Endometrium (tissue), 2 donors: ENCODE data around the gene CTSF.
A peak's percentile ranks its signal among the peaks of the same experiment; 100 is the strongest.
"Not testable (repeated sequence)": the region's sequence is repeated elsewhere in the genome, so short reads cannot be mapped to it uniquely, and the experiment has no call there.

Experiments
- FAIRE-seq: peaks from 2 replicates; lab custom pipeline; 2012; peaks lifted over from hg19 to GRCh38; lab: Jason Lieb, UNC
- donor health status: control.
- donor health status: control.

CTSF gene

GRCh38 chr11:66559142-66559865, 9.1 kb downstream of the CTSF start:
- no peak for FAIRE-seq

GRCh38 chr11:66557733-66558326, 10.6 kb downstream of the CTSF start:
- FAIRE-seq: no peak

DNA sequence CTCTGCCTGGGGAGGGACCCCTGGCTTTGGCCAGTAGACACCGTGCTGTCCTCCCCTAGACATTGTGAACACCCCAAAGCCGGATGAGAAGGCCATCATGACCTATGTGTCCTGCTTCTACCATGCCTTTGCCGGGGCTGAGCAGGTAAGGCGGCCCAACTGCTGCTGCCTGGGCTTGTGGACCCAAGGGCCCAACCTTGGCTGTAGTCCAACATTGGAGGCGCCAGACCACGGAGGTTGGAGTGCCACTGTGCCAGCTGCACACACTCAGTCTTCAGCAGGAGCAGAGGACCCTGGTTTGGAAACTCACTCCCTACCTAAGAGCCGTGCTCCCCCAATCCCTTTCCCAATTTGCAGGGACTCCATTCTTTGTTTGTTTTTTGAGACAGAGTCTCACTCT, 12.3 kb downstream of the CTSF start:
- FAIRE-seq: no peak

DNA sequence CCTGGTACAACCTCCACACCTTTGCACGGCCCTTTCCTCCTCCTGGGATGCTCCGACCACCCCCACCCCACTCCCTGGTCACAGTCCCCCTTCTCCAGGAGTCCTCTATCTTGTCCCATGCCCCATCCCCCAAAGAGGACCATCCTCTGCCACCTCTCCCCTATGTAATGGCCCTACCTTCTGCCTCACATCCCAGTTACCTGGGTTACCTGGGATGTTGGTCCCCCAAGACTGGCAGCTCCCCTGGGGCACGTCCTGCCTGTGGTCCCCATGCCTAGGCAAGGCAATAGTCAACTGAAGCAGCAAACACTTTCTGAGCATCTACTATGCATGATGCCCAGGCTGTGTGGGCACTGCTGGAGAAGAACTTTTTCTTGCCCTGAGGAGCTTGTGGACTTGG, 13.0 kb downstream of the CTSF start:
- no peak for FAIRE-seq

- FAIRE-seq: no peak
These were observed 13.8 kb downstream of the CTSF start for GRCh38 chr11:66554602-66555001.

GRCh38 chr11:66550887-66551286, 17.5 kb downstream of the CTSF start:
- no peak for FAIRE-seq

DNA sequence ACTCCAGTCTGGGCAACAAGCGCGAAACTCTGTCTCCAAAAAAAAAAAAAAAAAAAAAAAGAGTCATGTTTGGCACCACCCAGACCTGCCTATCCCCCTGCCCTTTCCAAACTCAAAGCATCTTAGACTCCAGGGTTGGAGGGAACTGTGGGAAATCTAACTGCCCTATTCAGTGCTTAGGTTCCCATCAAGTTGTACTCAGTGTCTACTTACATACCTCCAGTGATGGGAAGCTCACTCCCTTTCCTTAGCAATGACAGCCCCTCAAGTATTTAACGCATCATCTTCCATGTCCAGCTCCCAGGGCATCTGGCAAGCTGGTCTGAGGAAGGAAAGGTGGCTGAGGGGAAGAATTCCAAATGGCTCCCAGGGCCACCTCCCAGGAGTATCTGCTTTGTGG, 18.7 kb downstream of the CTSF start:
- no peak for FAIRE-seq

DNA sequence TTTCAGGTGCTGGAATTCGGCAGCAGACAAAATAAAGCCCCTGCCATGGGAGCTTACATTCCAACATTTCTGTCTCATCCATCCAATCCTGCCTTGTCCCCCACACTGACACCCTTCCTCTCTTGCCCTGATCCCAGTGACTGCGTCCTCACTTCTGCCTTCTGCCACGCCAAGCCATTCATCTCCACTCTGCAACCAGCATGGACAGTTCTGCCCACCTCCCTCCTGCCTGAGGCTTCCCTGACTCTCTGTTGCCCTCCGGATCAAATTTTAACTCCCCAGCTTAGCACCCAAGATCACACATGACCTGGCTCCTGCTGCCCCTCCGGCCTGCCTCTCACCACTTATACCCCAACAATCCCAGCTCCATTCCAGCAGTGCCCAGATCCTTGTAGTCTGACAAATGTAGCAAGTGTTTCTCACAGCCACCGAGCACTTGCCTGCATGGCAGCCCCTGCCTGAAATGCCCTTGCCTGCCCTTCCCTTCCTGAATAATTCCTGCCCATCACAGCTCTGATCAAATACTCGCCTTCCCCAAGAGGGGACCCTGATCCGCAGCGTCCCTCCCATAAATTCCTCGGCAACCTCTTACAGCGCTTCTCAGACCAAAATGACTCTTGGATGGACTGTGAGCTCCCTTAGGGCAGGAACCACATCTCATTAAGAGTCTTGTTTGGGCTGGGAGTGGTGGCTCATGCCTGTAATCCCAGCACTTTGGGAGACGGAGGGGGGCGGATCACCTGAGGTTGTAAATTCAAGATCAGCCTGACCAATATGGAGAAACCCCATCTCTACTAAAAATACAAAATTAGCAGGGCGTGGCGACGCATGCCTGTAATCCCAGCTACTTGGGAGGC, 19.4 kb downstream of the CTSF start:
- no peak for FAIRE-seq

DNA sequence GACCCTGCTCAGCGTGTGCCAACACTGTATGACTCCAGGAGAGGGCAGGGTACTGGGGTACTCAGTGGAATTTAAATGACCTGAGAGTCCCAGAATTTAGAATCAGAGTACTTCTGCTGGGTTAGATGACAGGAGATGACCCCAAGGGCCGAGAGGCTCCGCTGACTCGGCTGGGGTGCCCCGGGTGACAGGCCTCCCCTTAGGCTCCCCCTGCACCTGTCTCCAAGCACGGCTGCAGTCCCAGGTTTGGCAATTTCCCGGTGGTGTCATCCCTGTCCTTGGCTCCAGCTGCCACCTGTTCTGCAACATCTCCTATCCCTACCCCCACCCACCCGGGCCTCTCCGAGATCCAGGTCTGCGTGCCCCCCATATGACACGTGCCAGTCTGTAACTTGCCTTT, 20.4 kb downstream of the CTSF start:
- no peak for FAIRE-seq

DNA sequence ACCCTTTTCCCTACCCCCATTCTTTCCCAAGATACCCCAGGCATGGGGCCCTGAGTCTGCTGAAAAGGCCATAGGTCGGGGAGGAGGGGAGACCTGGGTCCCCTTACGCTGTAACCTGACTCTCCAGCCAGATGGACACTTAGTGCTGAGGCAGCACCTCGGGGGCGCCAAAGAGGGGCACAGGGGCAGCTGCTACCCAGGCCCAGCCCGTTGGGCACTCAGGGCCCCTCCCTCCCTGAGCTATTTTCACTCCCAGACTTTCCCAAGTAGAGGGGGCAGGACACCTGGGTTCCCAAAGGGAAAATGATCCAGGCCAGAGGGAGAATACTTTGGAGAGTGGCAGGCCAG, 20.8 kb downstream of the CTSF start:
- FAIRE-seq: no peak

DNA sequence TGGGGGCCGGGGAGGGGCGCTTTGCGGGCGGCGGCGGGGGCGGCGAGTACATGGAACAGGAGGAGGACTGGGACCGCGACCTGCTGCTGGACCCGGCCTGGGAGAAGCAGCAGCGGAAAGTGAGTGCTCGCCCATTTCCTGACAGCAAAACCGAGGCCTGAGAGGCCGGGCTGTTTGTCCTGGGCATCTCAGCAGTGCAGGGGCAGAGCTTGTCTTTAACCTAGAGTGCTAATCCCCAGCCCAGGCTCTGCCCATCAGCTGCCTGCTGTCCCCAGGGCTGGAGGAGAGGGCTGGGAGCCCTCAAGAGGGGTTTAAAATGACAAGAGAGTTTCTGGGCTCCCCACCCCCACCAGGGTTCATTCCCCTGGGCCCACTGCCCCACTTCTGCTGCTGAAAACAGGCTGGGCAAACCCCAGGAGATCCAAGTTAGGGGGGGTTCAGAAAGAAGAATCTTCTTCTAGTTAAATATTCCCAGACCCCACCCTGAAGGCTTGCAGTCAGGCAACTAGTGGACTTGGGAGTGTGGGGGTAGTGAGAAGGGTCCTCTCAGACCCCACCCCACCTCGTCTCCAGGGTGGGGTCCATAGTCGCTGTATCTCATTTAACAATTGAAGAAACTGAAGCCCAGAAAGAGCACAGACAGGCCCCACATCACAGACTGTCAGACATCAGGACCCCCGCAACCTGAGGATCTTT, 21.3 kb downstream of the CTSF start:
- FAIRE-seq: no peak

GRCh38 chr11:66546368-66546965, 21.9 kb downstream of the CTSF start, which contains the start of gene ACTN3:
TSS of gene ACTN3 (plus strand) at chr11:66546903. CDS start at chr11:66546938, 35 bp downstream.
- FAIRE-seq: no peak

DNA sequence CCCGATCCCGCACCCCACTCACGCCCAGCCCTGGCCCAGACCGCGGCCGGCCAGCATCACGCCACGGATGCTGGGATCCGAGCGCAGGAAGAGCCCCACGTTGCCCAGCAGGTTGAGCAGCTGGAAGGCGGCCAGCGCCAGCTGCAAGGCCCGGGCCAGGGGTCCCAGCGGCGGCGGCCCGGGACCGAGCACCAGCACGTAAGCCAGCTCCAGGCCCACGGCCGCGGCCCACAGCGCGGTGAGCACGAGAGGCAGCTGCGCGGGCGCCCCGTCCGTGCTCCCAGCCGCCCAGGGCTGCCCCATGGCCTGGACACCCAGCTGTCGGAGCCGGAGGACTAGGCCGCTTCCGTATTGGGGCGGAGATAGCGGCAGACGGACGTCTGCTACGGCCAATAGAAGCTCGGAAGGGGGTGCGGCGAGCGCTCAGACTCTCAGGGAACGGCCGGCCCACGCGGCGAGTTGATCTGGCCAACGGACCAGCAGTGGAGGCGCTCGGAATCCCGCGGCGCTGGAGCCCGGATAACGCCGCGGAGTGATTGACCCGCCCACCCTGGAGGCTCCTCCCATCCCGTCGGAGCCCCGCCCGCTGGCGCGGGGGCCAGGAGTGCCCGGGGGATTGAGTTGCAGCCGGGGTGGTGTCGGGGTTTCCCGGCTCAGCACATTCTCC, 22.6 kb downstream of the CTSF start, which contains the start of gene ZDHHC24:
Gene ZDHHC24 (minus strand): TSS at position 348 of the 667 bp plus-strand sequence. CDS start 45 bp downstream, at position 303.
- FAIRE-seq: peak; percentile 89

GRCh38 chr11:66544952-66545351, 23.5 kb downstream of the CTSF start:
- FAIRE-seq: not testable (repeated sequence)

DNA sequence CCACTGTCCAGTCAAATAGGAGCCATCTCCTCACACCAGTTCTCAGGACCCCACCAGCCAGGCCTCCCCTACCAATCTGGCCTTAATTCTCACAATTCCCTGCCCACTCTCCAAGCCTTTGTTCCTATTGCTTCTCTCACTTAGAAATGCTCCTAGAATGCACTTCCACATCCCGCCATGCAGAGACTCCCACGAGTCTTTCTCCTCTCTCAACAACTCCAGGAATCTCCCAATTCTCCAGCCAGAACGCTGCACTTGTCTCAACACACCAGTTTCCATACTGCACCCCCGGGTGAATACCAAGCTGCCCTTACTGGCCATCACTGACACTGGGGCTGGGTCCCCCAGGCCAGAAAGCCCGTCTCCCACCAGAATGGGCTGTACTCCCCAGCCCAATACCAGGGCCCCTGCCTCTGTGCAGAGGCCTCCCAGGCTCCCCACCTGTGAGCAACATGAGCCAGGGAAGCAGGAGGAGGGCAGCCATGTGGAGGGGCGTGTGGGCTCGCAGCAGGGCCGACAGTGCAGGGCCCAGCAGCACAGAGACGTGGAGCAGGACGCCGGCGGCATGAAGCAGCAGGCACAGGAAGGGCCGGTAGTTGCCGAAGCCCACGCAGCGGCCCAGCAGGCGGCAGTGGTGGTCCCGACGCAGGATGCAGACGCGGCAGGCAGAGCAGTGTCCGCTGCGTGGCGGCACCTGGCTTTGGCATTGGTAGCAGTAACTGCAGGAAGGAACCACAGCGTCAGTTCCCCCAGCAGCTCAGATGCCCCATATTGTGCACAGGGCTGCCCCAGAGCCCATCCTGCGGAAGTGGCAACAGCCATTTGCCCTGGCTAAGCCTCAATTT, 24.9 kb downstream of the CTSF start:
- FAIRE-seq: no peak

GRCh38 chr11:66542362-66542761, 26.0 kb downstream of the CTSF start:
- no peak for FAIRE-seq

DNA sequence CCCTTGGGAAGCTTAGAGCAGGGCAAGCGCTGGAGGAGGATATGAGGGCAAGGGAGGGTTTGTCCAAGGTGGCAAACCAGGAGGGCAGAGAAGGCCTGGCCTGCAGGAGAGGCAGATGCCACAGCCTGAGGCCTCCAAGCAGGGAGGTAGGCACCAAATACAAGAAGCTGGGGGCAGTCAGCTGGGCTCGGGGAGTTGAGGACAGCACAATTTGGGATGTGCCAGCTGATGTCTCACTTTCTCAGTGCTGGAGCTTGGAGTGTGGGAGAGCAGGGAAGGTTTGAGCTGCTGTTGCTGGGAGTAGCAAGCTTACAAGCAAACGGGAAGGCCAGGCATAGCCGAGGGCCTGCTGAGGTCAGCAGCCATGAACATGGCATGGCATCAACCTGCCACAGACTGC, 26.5 kb downstream of the CTSF start:
- no peak for FAIRE-seq

- not testable (repeated sequence) for FAIRE-seq
These were observed 27.8 kb downstream of the CTSF start for GRCh38 chr11:66540598-66540997.

GRCh38 chr11:66539870-66540213, 28.6 kb downstream of the CTSF start:
- no peak for FAIRE-seq

DNA sequence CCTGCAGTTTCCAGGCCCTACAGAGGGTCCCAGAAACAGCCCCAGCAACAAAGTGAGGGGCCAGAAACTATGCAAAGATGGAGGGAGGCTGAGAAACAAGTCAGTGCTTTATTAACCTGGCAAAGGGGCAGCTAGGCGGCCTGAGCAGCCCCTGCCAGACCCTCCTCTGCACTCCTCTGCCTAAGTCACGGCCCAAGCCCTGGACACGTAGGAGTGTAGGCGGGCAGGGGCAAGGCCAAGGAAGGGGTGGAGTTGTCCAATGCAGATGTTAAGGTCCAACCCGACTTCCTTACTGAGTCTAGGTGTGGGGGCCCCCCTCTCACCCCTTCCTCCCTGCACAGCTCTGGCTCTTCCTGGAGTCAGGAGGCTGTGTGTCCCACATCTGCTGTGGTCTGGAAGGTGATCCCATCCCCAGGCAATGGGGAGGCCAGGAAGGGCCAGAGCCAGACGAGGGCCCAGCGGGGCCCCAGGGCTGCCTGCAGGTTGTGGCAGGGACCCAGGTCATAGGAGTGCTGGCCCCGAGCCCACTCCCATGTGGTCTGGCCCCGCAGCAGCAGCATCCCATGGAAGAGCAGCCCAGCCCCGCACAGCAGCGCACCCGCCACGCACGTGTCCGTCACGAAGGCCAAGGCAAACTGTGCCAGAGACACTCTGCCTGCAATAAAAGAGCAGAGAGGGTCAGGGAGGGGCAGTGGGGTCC, 29.1 kb downstream of the CTSF start:
- no peak for FAIRE-seq
